ENCODE data around the gene PCNT. TPM values are rescaled to one million over a fixed set of nuclear protein-coding genes. Genes with fewer than 3 reads are reported as not detected.

The PCNT gene
- total and polyA plus RNA-seq, 2 donors (not counting 1 experiment from before 2014, with no cell fraction given) = 20.3 to 58.1 TPM

- H4K20me1 ChIP-seq (ENCODE audit: control insufficient read depth, insufficient read depth, low read length, poor library complexity, severe bottlenecking) = no peaks in the 10 kb centered on the region
- H3K9ac ChIP-seq (ENCODE audit: low read length) = no peak overlapping the region
- no peaks in the 10 kb centered on the region for H3K9me3 Mint-ChIP-seq (ENCODE audit: insufficient read depth)
- H3K27me3 ChIP-seq (replicated peaks in 1 of 4; ENCODE audit: control extremely low read depth in 1 of 4, control insufficient read depth in 3 of 4, insufficient read depth in 4 of 4, low read length in 3 of 4) = peaks cover 0 to 3% (median 0%) of the 10 kb centered on the region in 4 experiments
- DNase-seq = no peak
- H3K4me1 ChIP-seq (ENCODE audit: control insufficient read depth in 2 of 2, insufficient read depth in 2 of 2, low read length in 2 of 2) = peaks cover 8 to 13% of the 10 kb centered on the region in 2 donors
- H3K36me3 ChIP-seq (replicated peaks in 1 of 2; ENCODE audit: control extremely low read depth in 1 of 2, control insufficient read depth in 1 of 2, extremely low read depth in 1 of 2, insufficient read depth in 2 of 2, low read length in 1 of 2) = no peaks in the 10 kb centered on the region
- 96% methylated on average over 20 of the region's 20 CpGs for WGBS (ENCODE audit: insufficient coverage)
- peaks cover 21% of the 10 kb centered on the region for H3K79me2 ChIP-seq (ENCODE audit: control insufficient read depth, insufficient read depth, low read length)
- H3K4me1 Mint-ChIP-seq = peaks cover 16% of the 10 kb centered on the region
- H3K9me3 ChIP-seq (ENCODE audit: control extremely low read depth in 1 of 3, control insufficient read depth in 2 of 3, insufficient read depth in 1 of 3, low read length in 2 of 3) = no peaks in the 10 kb centered on the region
- no peak overlapping the region for H2AFZ ChIP-seq (ENCODE audit: insufficient read depth, low read depth, low read length, poor library complexity, severe bottlenecking)
- TF ChIP-seq CTCF (IDR thresholded peaks at IDR 0.05) (no peak), EZH2 (IDR thresholded peaks at IDR 0.05; ENCODE audit: borderline replicate concordance, insufficient read depth, low read depth, low read length, poor library complexity, severe bottlenecking) (no peak)
- no peaks in the 10 kb centered on the region for H3K27me3 Mint-ChIP-seq
- no peak overlapping the region for H3K4me3 ChIP-seq (ENCODE audit: control extremely low read depth in 1 of 5, extremely low read depth in 1 of 5, insufficient read depth in 1 of 5, low read depth in 2 of 5, low read length in 4 of 5)
- H3K27ac Mint-ChIP-seq = no peak overlapping the region
- ATAC-seq (ENCODE audit: low read depth) = no peak
- H3K4me2 ChIP-seq (replicated peaks; ENCODE audit: low read depth, low read length, poor library complexity, severe bottlenecking) = no peak overlapping the region
- no peak overlapping the region for H3K27ac ChIP-seq (ENCODE audit: low read length in 2 of 2)
- ChIA-PET POLR2A (no interaction called here), CTCF (no interaction called here)
- H3K4me3 Mint-ChIP-seq = no peak overlapping the region
- intact Hi-C loops (cut with micrococcal nuclease) = no loop called here
Measured at GRCh38 chr21:46317710-46318463, 6.1 kb upstream of the PCNT start.

- Mint-ChIP-seq H3K27me3 (no peaks in the 10 kb centered on the region), H3K4me1 (peaks cover 20% of the 10 kb centered on the region), H3K9me3 (ENCODE audit: insufficient read depth) (no peaks in the 10 kb centered on the region), H3K27ac (no peak overlapping the region), H3K4me3 (no peak overlapping the region)
- ATAC-seq (ENCODE audit: low read depth) = no peak
- Histone ChIP-seq H3K27ac (ENCODE audit: low read length in 2 of 2) (no peak overlapping the region), H3K4me2 (replicated peaks; ENCODE audit: low read depth, low read length, poor library complexity, severe bottlenecking) (no peak overlapping the region), H4K20me1 (ENCODE audit: control insufficient read depth, insufficient read depth, low read length, poor library complexity, severe bottlenecking) (no peaks in the 10 kb centered on the region), H3K36me3 (replicated peaks in 1 of 2; ENCODE audit: control extremely low read depth in 1 of 2, control insufficient read depth in 1 of 2, extremely low read depth in 1 of 2, insufficient read depth in 2 of 2, low read length in 1 of 2) (no peaks in the 10 kb centered on the region), H3K27me3 (replicated peaks in 1 of 4; ENCODE audit: control extremely low read depth in 1 of 4, control insufficient read depth in 3 of 4, insufficient read depth in 4 of 4, low read length in 3 of 4) (peaks cover 0 to 3% (median 0%) of the 10 kb centered on the region in 4 experiments), H3K79me2 (ENCODE audit: control insufficient read depth, insufficient read depth, low read length) (peaks cover 26% of the 10 kb centered on the region), H3K4me1 (ENCODE audit: control insufficient read depth in 2 of 2, insufficient read depth in 2 of 2, low read length in 2 of 2) (peaks cover 11 to 18% of the 10 kb centered on the region in 2 donors), H3K9me3 (ENCODE audit: control extremely low read depth in 1 of 3, control insufficient read depth in 2 of 3, insufficient read depth in 1 of 3, low read length in 2 of 3) (no peaks in the 10 kb centered on the region), H3K9ac (ENCODE audit: low read length) (no peak overlapping the region), H3K4me3 (ENCODE audit: control extremely low read depth in 1 of 5, extremely low read depth in 1 of 5, insufficient read depth in 1 of 5, low read depth in 2 of 5, low read length in 4 of 5) (no peak overlapping the region), H2AFZ (ENCODE audit: insufficient read depth, low read depth, low read length, poor library complexity, severe bottlenecking) (no peak overlapping the region)
- no peak for DNase-seq
- 95% methylated on average over 4 of the region's 4 CpGs for WGBS (ENCODE audit: insufficient coverage)
- intact Hi-C loops (cut with micrococcal nuclease) = no loop called here
- TF ChIP-seq CTCF (IDR thresholded peaks at IDR 0.05) (no peak), EZH2 (IDR thresholded peaks at IDR 0.05; ENCODE audit: borderline replicate concordance, insufficient read depth, low read depth, low read length, poor library complexity, severe bottlenecking) (no peak)
- POLR2A ChIA-PET = no interaction called here
- CTCF ChIA-PET = no interaction called here
Measured at GRCh38 chr21:46318464-46318845, 5.5 kb upstream of the PCNT start.

All from B cell (primary cell).